NCI-H510A (cell line): Measurements from ENCODE around the gene EDEM2.
"Not testable (repeated sequence)": the region's sequence is repeated elsewhere in the genome, so short reads cannot be mapped to it uniquely, and the experiment has no call there.

Source experiments
- DNase-seq: peaks from one replicate; lab custom pipeline; 2025; lab: John Stamatoyannopoulos, UW

Gene EDEM2

GRCh38 chr20:35146920-35147574, at the start of gene EDEM2:
Gene EDEM2, minus strand, starts transcription at chr20:35147336. Its CDS starts 78 bp downstream, at chr20:35147258.
- DNase-seq: peak; percentile 93

- DNase-seq: no peak
Measured at GRCh38 chr20:35196313-35196712, 49.2 kb upstream of the EDEM2 start.

- not testable (repeated sequence) for DNase-seq
Measured at GRCh38 chr20:35193031-35193791, 46.1 kb upstream of the EDEM2 start.

- DNase-seq: no peak
Measured at GRCh38 chr20:35192118-35192872, 45.2 kb upstream of the EDEM2 start.

- DNase-seq: no peak
Measured at GRCh38 chr20:35191419-35192117, 44.4 kb upstream of the EDEM2 start.

- DNase-seq: no peak
Measured at GRCh38 chr20:35190556-35190955, 43.4 kb upstream of the EDEM2 start.

GRCh38 chr20:35189223-35189622, 42.1 kb upstream of the EDEM2 start:
- not testable (repeated sequence) for DNase-seq

- no peak for DNase-seq
Measured at GRCh38 chr20:35187584-35188190, 40.6 kb upstream of the EDEM2 start.

- not testable (repeated sequence) for DNase-seq
Measured at GRCh38 chr20:35186691-35187289, 39.7 kb upstream of the EDEM2 start.

- no peak for DNase-seq
Measured at GRCh38 chr20:35181731-35182130, 34.6 kb upstream of the EDEM2 start.

GRCh38 chr20:35180266-35180665, 33.1 kb upstream of the EDEM2 start:
- no peak for DNase-seq

- no peak for DNase-seq
Measured at GRCh38 chr20:35179292-35180212, 32.4 kb upstream of the EDEM2 start.

GRCh38 chr20:35176132-35176531, 29.0 kb upstream of the EDEM2 start:
- DNase-seq: no peak

- no peak for DNase-seq
Measured at GRCh38 chr20:35174458-35175216, 27.5 kb upstream of the EDEM2 start.

GRCh38 chr20:35173576-35174192, 26.5 kb upstream of the EDEM2 start:
- no peak for DNase-seq

- no peak for DNase-seq
Measured at GRCh38 chr20:35172434-35172806, 25.3 kb upstream of the EDEM2 start.

GRCh38 chr20:35171753-35172433, 24.8 kb upstream of the EDEM2 start, which contains the start of gene PROCR:
Gene PROCR, plus strand, starts transcription at chr20:35172072. Its CDS starts 83 bp downstream, at chr20:35172155.
- DNase-seq: peak; percentile 54

- DNase-seq: no peak
Measured at GRCh38 chr20:35171438-35171752, 24.3 kb upstream of the EDEM2 start.
